Neuronal stem cell (in vitro differentiated cells): ENCODE results near the gene STIMATE.

Experiments used
- DNase-seq: peaks from one replicate; pipeline ENCODE4 v3.0.0-alpha.2; 2013; ENCODE audit warnings: low spot score
- H2AFZ ChIP-seq: one replicate; pipeline ENCODE4 v1.6.1; 2013; ENCODE audit warnings: mild to moderate bottlenecking, low read length, inconsistent platforms
- H2AK5ac ChIP-seq: 2 replicates; pipeline ENCODE4 v1.6.1; 2013; ENCODE audit warnings: low read depth, mild to moderate bottlenecking, inconsistent platforms, low read length, moderate library complexity, mixed read lengths
- H2BK120ac ChIP-seq: 2 replicates; pipeline ENCODE4 v1.6.1; 2013; ENCODE audit warnings: low read depth, mild to moderate bottlenecking, inconsistent platforms, low read length, moderate library complexity, mixed read lengths
- H2BK12ac ChIP-seq: one replicate; pipeline ENCODE4 v1.6.1; 2013; ENCODE audit warnings: low read length, inconsistent platforms
- H2BK15ac ChIP-seq: 2 replicates; pipeline ENCODE4 v1.6.1; 2013; ENCODE audit warnings: mild to moderate bottlenecking, low read length, inconsistent platforms, mixed read lengths
- H2BK5ac ChIP-seq: one replicate; pipeline ENCODE4 v1.6.1; 2013; ENCODE audit warnings: inconsistent platforms, mild to moderate bottlenecking, low read length, moderate library complexity
- H3K14ac ChIP-seq: one replicate; pipeline ENCODE4 v1.6.1; 2013; ENCODE audit warnings: low read length, inconsistent platforms
- H3K18ac ChIP-seq: 2 replicates; pipeline ENCODE4 v1.6.1; 2013; ENCODE audit warnings: low read length, inconsistent platforms
- H3K23ac ChIP-seq: 2 replicates; pipeline ENCODE4 v1.6.1; 2013; ENCODE audit warnings: low read depth, mild to moderate bottlenecking, mixed read lengths, low read length, inconsistent platforms; ENCODE audit not compliant: poor library complexity
- H3K27ac ChIP-seq: replicated peaks from 3 replicates; pipeline ENCODE4 v1.5.1; 2013; ENCODE audit warnings: low read length, inconsistent platforms
- H3K27me3 ChIP-seq, 3 experiments: 2 replicates each; pipeline ENCODE4 v1.6.1; 2013; ENCODE audit warnings: low read length in 3 of 3, mild to moderate bottlenecking in 2 of 3, inconsistent platforms in 1 of 3, low read depth in 1 of 3, mixed read lengths in 1 of 3, moderate library complexity in 1 of 3; ENCODE audit not compliant: control insufficient read depth in 3 of 3, insufficient read depth in 3 of 3
- H3K36me3 ChIP-seq, 2 donors: replicated peaks in 1 of 2; 2 replicates each; pipeline ENCODE4 v1.6.1; 2013; ENCODE audit warnings: low read length in 2 of 2; ENCODE audit not compliant: control insufficient read depth in 2 of 2, insufficient read depth in 2 of 2
- H3K4ac ChIP-seq: 2 replicates; pipeline ENCODE4 v1.6.1; 2013; ENCODE audit warnings: inconsistent platforms, mild to moderate bottlenecking, low read length, moderate library complexity
- H3K4me1 ChIP-seq, 2 donors: 1 replicate in 1 of 2; 2 replicates in 1 of 2; pipeline ENCODE4 v1.6.1; 2013; ENCODE audit warnings: low read length in 2 of 2, low read depth in 1 of 2; ENCODE audit not compliant: control insufficient read depth in 2 of 2, insufficient read depth in 1 of 2
- H3K4me2 ChIP-seq: one replicate; pipeline ENCODE4 v1.6.1; 2013; ENCODE audit warnings: mild to moderate bottlenecking, low read length, inconsistent platforms; ENCODE audit not compliant: insufficient read depth, poor library complexity, severe bottlenecking
- H3K4me3 ChIP-seq, 2 donors: 2 replicates each; pipeline ENCODE4 v1.5.1; 2013; ENCODE audit warnings: low read length in 2 of 2, mild to moderate bottlenecking in 2 of 2, inconsistent platforms in 1 of 2, moderate library complexity in 1 of 2
- H3K79me1 ChIP-seq: one replicate; pipeline ENCODE4 v1.6.1; 2013; ENCODE audit warnings: low read depth, mild to moderate bottlenecking, inconsistent platforms, low read length, moderate library complexity
- H3K9ac ChIP-seq: one replicate; pipeline ENCODE4 v1.6.1; 2013; ENCODE audit warnings: mild to moderate bottlenecking, low read depth, low read length, inconsistent platforms; ENCODE audit not compliant: poor library complexity
- H3K9me3 ChIP-seq, 2 donors: replicated peaks in 1 of 2; 2 replicates each; pipeline versions ENCODE3 to v1.6.1; 2013; ENCODE audit warnings: low read length in 2 of 2, mild to moderate bottlenecking in 2 of 2, inconsistent platforms in 1 of 2, low read depth in 1 of 2, mixed read lengths in 1 of 2, moderate library complexity in 1 of 2; ENCODE audit not compliant: control insufficient read depth in 2 of 2, insufficient read depth in 1 of 2
- H4K8ac ChIP-seq: one replicate; pipeline ENCODE4 v1.6.1; 2013; ENCODE audit warnings: low read depth, mild to moderate bottlenecking, inconsistent platforms, low read length, moderate library complexity
- H4K91ac ChIP-seq: one replicate; pipeline ENCODE4 v1.6.1; 2013; ENCODE audit warnings: low read length, low read depth, mild to moderate bottlenecking, inconsistent platforms; ENCODE audit not compliant: poor library complexity
- WGBS, 2 donors: extraction: QIAGEN DNeasy Blood & Tissue Kit; methylation state at CpG; one replicate each; pipeline ENCODE4 v1.1.7; 2013; ENCODE audit warnings: missing lambda C conversion rate in 2 of 2, mixed read lengths in 1 of 2; ENCODE audit not compliant: insufficient read length in 2 of 2, insufficient replicate concordance in 1 of 2; ENCODE audit errors: extremely low coverage in 2 of 2; 5-methylcytosine and 5-hydroxymethylcytosine counted together

STIMATE gene

DNA sequence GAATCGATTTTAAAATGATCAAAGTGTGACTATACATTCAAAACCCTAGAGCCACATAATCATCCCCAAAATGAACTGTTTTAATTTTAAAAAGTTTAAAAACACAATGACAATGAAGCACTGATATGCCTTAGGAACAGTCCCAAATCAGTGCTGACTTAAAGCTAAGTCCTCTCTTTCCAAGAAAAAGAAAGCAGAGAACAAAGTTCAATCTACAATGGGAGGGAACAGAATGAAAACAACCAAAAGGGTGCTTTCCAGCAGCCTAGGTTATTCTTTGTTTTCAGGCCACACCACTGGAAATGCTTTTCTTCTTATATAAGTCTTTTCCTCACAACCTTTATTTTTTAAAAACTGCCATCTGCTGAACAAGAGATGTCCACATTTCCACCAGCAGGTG lies 7.2 kb upstream of the STIMATE start:
- Histone ChIP-seq H2BK15ac (no peak overlapping the region), H2AK5ac (no peak overlapping the region), H3K18ac (no peak overlapping the region), H3K27ac (no peak overlapping the region), H3K4me1 (no peaks in the 10 kb centered on the region), H2BK5ac (no peak overlapping the region), H4K8ac (no peak overlapping the region), H3K4ac (no peak overlapping the region), H2BK120ac (no peak overlapping the region), H3K9ac (no peak overlapping the region), H3K4me2 (no peak overlapping the region), H3K14ac (no peak overlapping the region), H3K27me3 (no peaks in the 10 kb centered on the region), H3K23ac (no peak overlapping the region), H3K79me1 (no peaks in the 10 kb centered on the region), H3K9me3 (no peaks in the 10 kb centered on the region), H4K91ac (no peak overlapping the region), H2BK12ac (no peak overlapping the region), H2AFZ (no peak overlapping the region), H3K4me3 (no peak overlapping the region), H3K36me3 (peaks cover 2 to 66% of the 10 kb centered on the region in 2 donors)
- WGBS, 2 donors, result no CpG with 5 or more reads among the region's 1 CpG
- no peak for DNase-seq

DNA sequence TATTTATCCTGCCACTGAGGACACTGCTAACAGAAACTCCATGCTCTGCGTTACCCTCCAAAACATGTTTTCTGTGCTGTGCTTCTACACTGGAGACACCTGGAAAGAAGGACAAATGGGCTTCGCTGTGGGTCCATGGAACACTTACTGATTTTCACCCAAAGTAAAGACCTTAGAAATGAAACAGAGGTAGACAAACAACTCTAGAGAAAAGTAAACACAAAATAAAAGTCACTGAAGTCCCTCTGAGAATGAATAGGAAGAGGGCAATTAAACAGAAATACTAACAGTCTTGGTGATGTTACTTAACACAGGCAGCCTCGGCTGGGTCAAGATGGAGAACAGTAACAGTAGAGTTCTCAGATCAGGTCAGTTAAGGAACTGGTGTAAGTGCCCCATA lies 6.7 kb upstream of the STIMATE start:
- H3K14ac ChIP-seq, result no peak overlapping the region
- H4K8ac ChIP-seq, result no peak overlapping the region
- no peak overlapping the region for H2AFZ ChIP-seq
- H2BK12ac ChIP-seq, result no peak overlapping the region
- H3K4me2 ChIP-seq, result no peak overlapping the region
- peaks cover 2 to 62% of the 10 kb centered on the region in 2 donors for H3K36me3 ChIP-seq
- H2BK15ac ChIP-seq, result no peak overlapping the region
- no peak overlapping the region for H3K23ac ChIP-seq
- DNase-seq, result no peak
- H3K4ac ChIP-seq, result no peak overlapping the region
- H3K4me1 ChIP-seq, result no peaks in the 10 kb centered on the region
- no peak overlapping the region for H2AK5ac ChIP-seq
- H3K9me3 ChIP-seq, result no peaks in the 10 kb centered on the region
- no peak overlapping the region for H3K27ac ChIP-seq
- WGBS, 2 donors, result no CpG with 5 or more reads among the region's 3 CpGs
- no peak overlapping the region for H3K9ac ChIP-seq
- no peak overlapping the region for H3K18ac ChIP-seq
- H3K79me1 ChIP-seq, result no peaks in the 10 kb centered on the region
- no peak overlapping the region for H2BK5ac ChIP-seq
- H4K91ac ChIP-seq, result no peak overlapping the region
- no peak overlapping the region for H3K4me3 ChIP-seq
- no peaks in the 10 kb centered on the region for H3K27me3 ChIP-seq
- no peak overlapping the region for H2BK120ac ChIP-seq

DNA sequence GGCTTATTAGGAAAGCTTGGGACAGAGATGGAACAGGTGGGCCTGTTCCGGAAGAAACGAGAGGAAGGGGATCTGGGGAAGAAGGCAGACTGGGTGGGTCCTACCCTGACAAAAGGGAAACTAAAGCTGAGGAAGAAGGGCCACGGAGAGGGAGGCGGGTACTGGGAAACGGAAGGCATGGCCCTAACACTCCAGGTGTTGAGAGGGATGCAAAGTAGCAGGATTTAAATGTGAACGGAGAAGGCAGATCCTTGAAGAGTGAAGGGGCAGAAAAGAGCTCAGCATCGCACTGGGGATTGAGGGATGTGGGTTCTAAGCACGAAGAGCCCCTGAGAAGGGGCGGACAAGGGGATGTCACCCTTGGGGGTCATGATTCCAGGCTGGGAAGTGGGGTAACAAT lies 735 bp downstream of the STIMATE start:
- Histone ChIP-seq H3K9me3 (no peaks in the 10 kb centered on the region), H3K27ac (no peak overlapping the region), H3K4me2 (peak overlapping the region; percentile 59), H3K4ac (no peak overlapping the region), H3K27me3 (no peaks in the 10 kb centered on the region), H3K18ac (no peak overlapping the region), H4K8ac (no peak overlapping the region), H4K91ac (no peak overlapping the region), H2AFZ (peak overlapping the region; percentile 94), H3K23ac (no peak overlapping the region), H3K36me3 (peaks cover 2 to 4% of the 10 kb centered on the region in 2 donors), H2BK12ac (no peak overlapping the region), H3K4me3 (peak overlapping the region; percentile 54 to 99), H2BK15ac (no peak overlapping the region), H2BK120ac (no peak overlapping the region), H3K4me1 (peaks cover 4 to 6% of the 10 kb centered on the region in 2 donors), H3K79me1 (no peaks in the 10 kb centered on the region), H2AK5ac (no peak overlapping the region), H3K9ac (peak overlapping the region; percentile 95), H2BK5ac (no peak overlapping the region), H3K14ac (no peak overlapping the region)
- DNase-seq, result no peak
- no CpG with 5 or more reads among the region's 9 CpGs for WGBS, 2 donors

DNA sequence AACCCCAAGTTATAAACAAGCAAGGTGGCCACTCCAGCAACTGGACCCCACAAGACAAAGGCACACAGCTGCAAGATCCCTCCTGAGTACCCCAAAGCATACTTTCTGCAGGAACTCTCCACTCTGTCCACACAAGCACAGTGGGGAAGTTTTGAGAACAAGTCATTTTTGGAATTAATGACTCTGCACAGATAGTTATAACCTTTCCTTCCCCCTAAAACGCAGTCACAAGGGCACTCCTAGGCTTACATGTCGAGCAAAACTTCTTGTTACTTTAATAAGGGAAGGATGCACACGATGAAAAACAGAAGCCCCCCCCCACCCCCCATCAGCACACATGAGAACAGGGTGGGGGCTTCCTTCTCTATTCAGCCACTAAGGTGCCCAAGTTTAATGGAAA lies 1.2 kb downstream of the STIMATE start:
- H4K91ac ChIP-seq, result no peak overlapping the region
- H2BK5ac ChIP-seq, result no peak overlapping the region
- H2AK5ac ChIP-seq, result no peak overlapping the region
- H2BK120ac ChIP-seq, result no peak overlapping the region
- peak overlapping the region in 1 of 2 donors; percentile 54 for H3K4me3 ChIP-seq
- no peaks in the 10 kb centered on the region for H3K9me3 ChIP-seq
- no peak overlapping the region for H3K4me2 ChIP-seq
- WGBS, 2 donors, result no CpG with 5 or more reads among the region's 3 CpGs
- H3K4ac ChIP-seq, result no peak overlapping the region
- no peak overlapping the region for H3K27ac ChIP-seq
- no peak overlapping the region for H3K18ac ChIP-seq
- no peak overlapping the region for H2BK15ac ChIP-seq
- no peaks in the 10 kb centered on the region for H3K79me1 ChIP-seq
- no peak overlapping the region for H3K9ac ChIP-seq
- no peaks in the 10 kb centered on the region for H3K27me3 ChIP-seq
- H4K8ac ChIP-seq, result no peak overlapping the region
- no peak overlapping the region for H3K23ac ChIP-seq
- DNase-seq, result no peak
- peaks cover 0 to 2% of the 10 kb centered on the region in 2 donors for H3K36me3 ChIP-seq
- peaks cover 4 to 6% of the 10 kb centered on the region in 2 donors for H3K4me1 ChIP-seq
- H2BK12ac ChIP-seq, result no peak overlapping the region
- H3K14ac ChIP-seq, result no peak overlapping the region
- no peak overlapping the region for H2AFZ ChIP-seq
